ENCODE measurements around the gene SETD1B. TPM values are rescaled to one million over a fixed set of nuclear protein-coding genes. Genes with fewer than 3 reads are reported as not detected.
A peak's percentile ranks its signal among the peaks of the same experiment; 100 is the strongest.

The SETD1B gene
- polyA plus RNA-seq, 4 donors = 3.6 to 13.0 (median 6.6) TPM

DNA sequence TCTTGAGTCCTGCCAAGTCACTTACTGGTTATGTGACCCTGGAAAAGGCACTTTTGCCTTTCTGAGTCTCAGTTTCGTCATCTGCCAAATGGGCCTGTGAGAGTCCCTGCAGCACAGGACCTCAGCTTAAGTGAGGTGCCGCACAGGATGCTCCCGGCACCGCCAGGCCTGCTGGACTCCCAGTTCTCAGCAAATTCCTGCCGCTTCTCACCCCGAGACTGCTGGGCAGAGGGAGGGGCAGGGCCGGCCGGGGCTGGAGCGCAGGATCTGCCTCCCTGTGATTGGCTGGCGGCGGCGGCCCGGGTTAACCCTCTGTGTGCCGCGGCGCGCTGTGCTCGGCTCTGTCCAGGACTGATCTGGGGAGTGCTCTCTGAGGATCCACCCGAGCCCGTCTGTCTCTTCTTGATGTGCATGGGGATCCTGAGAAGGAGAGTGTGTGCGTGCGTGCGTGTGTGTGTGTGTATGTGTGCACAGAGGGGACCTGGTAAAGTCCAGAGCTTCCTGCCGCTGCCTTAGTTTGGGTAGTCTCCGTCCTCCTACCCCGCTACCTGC, 8.6 kb downstream of the SETD1B start:
- H3K4me3 ChIP-seq (ENCODE audit: low read depth in 1 of 3, low read length in 3 of 3) = peak overlapping the region; percentile 22 to 67 (median 65)
- 2 to 11% (median 7%) methylated on average over 24 to 26 of the region's 26 CpGs for WGBS, 3 donors
- peaks cover 2 to 32% (median 3%) of the 10 kb centered on the region in 3 donors for H3K4me1 ChIP-seq (ENCODE audit: control insufficient read depth in 3 of 3, insufficient read depth in 2 of 3, low read depth in 1 of 3, low read length in 2 of 3)
- DNase-seq (peak; percentile 81 to 88), FAIRE-seq (no peak)
- H3K9me3 ChIP-seq (ENCODE audit: control insufficient read depth in 2 of 2, insufficient read depth in 1 of 2, low read depth in 1 of 2, low read length in 1 of 2) = no peaks in the 10 kb centered on the region
- peak overlapping the region; percentile 3 to 81 (median 9) for H3K27ac ChIP-seq (ENCODE audit: low read depth in 1 of 3, low read length in 2 of 3)
- H3K27me3 ChIP-seq (ENCODE audit: control insufficient read depth in 3 of 3, insufficient read depth in 3 of 3, low read length in 3 of 3) = no peaks in the 10 kb centered on the region
- H3K36me3 ChIP-seq (ENCODE audit: control insufficient read depth in 3 of 3, insufficient read depth in 2 of 3, low read depth in 1 of 3, low read length in 3 of 3) = peaks cover 18 to 92% (median 29%) of the 10 kb centered on the region in 3 donors

DNA sequence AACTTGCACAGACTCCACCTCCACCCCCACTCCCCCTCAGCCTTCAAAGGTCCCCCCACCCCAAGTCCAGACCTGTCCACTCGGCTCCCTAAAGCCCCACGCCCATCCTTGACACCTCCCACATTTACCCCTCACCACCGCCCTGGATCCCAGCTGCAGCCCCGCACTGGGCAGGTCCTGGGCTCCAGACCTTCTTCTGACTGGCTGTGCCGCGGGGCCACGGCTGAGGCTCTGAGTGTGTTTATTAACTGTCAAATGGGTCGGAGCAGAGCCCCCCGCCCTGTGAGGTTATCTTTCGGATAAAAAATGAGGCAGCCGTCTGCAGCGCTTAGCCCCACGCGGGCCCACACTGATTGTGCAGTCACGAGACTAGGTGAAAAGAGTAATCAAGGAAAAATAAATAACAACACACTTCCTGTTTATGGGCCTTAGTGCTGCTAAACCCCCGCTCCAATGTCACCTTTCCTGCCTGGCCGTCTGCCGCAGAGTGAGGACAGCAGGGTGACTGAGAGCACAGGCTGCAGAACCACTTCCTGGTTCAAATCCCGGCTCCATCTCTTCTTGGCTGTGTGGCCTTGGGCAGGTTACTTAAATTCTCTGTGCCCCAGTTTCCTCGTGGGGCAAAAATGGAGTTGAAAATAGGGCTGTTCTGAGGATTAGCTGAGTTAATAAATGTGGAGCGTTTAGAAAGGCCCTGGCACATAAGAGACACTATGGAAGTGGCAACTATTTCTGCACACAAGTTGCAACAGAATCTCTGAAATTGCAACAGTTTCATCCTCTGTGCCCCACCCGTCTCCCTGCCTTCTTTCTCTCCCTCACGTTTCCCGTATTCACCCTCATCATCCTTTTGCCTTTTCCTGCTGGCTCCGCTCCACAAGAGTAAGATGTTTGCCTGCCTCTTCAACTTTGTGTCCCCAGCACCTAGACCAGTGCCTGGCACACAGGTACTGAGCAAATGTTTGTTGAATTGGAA, 9.4 kb downstream of the SETD1B start:
- FAIRE-seq (no peak), DNase-seq (peak; percentile 41)
- no peaks in the 10 kb centered on the region for H3K27me3 ChIP-seq (ENCODE audit: control insufficient read depth in 3 of 3, insufficient read depth in 3 of 3, low read length in 3 of 3)
- H3K9me3 ChIP-seq (ENCODE audit: control insufficient read depth in 2 of 2, insufficient read depth in 1 of 2, low read depth in 1 of 2, low read length in 1 of 2) = no peaks in the 10 kb centered on the region
- 24 to 42% (median 31%) methylated on average over 25 of the region's 25 CpGs for WGBS, 3 donors
- H3K4me3 ChIP-seq (ENCODE audit: low read depth in 1 of 3, low read length in 3 of 3) = peak overlapping the region in 2 of 3 donors; percentile 65 to 67
- H3K4me1 ChIP-seq (ENCODE audit: control insufficient read depth in 3 of 3, insufficient read depth in 2 of 3, low read depth in 1 of 3, low read length in 2 of 3) = peaks cover 0 to 28% (median 2%) of the 10 kb centered on the region in 3 donors
- peaks cover 23 to 92% (median 34%) of the 10 kb centered on the region in 3 donors for H3K36me3 ChIP-seq (ENCODE audit: control insufficient read depth in 3 of 3, insufficient read depth in 2 of 3, low read depth in 1 of 3, low read length in 3 of 3)
- peak overlapping the region in 2 of 3 donors; percentile 3 to 81 for H3K27ac ChIP-seq (ENCODE audit: low read depth in 1 of 3, low read length in 2 of 3)

DNA sequence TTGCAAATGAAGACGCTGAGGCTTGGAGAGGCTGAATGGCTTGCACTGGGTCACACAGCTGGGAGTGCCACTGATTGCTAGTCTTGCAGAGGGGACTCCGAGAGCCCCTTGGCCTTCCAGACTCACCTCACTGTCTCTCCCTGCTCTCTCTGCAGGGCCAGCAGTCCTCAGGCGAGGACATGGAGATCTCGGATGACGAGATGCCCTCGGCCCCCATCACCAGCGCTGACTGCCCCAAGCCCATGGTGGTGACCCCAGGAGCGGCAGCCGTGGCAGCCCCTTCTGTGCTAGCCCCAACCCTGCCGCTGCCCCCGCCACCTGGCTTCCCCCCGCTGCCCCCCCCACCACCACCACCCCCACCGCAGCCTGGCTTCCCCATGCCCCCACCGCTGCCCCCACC, 10.1 kb downstream of the SETD1B start:
- peaks cover 24 to 92% (median 34%) of the 10 kb centered on the region in 3 donors for H3K36me3 ChIP-seq (ENCODE audit: control insufficient read depth in 3 of 3, insufficient read depth in 2 of 3, low read depth in 1 of 3, low read length in 3 of 3)
- no peak for DNase-seq
- 94 to 98% (median 94%) methylated on average over 7 to 14 of the region's 14 CpGs for WGBS, 3 donors

DNA sequence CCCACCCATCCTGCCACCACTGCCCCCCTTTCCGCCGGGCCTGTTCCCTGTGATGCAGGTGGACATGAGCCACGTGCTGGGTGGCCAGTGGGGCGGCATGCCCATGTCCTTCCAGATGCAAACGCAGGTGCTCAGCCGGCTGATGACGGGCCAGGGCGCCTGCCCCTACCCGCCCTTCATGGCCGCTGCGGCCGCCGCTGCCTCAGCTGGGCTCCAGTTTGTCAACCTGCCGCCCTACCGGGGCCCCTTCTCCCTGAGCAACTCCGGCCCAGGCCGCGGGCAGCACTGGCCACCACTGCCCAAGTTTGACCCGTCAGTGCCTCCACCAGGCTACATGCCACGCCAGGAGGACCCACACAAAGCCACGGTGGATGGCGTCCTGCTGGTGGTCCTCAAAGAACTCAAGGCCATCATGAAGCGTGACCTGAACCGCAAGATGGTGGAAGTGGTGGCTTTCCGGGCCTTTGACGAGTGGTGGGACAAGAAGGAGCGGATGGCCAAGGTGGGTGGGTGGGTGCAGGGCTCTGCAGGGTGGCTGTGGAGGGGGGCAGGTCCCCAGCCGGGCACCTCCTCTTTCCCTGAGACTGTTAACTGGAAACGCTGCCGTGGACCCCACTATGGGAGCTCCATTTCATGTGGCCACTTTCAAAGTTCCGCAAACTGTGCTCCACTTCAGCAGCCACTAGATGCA, 10.8 kb downstream of the SETD1B start:
- H3K4me3 ChIP-seq (ENCODE audit: low read depth in 1 of 3, low read length in 3 of 3) = no peak overlapping the region
- H3K9me3 ChIP-seq (ENCODE audit: control insufficient read depth in 2 of 2, insufficient read depth in 1 of 2, low read depth in 1 of 2, low read length in 1 of 2) = no peaks in the 10 kb centered on the region
- H3K27ac ChIP-seq (ENCODE audit: low read depth in 1 of 3, low read length in 2 of 3) = no peak overlapping the region
- WGBS, 3 donors = 93 to 95% (median 94%) methylated on average over 17 to 31 of the region's 31 CpGs
- H3K4me1 ChIP-seq (ENCODE audit: control insufficient read depth in 3 of 3, insufficient read depth in 2 of 3, low read depth in 1 of 3, low read length in 2 of 3) = peaks cover 0 to 28% (median 2%) of the 10 kb centered on the region in 3 donors
- no peaks in the 10 kb centered on the region for H3K27me3 ChIP-seq (ENCODE audit: control insufficient read depth in 3 of 3, insufficient read depth in 3 of 3, low read length in 3 of 3)
- no peak for FAIRE-seq
- H3K36me3 ChIP-seq (ENCODE audit: control insufficient read depth in 3 of 3, insufficient read depth in 2 of 3, low read depth in 1 of 3, low read length in 3 of 3) = peaks cover 27 to 93% (median 38%) of the 10 kb centered on the region in 3 donors
- no peak for DNase-seq

More for the DNA sequence above, 10.1 kb downstream of the SETD1B start:
- Histone ChIP-seq H3K4me3 (ENCODE audit: low read depth in 1 of 3, low read length in 3 of 3) (no peak overlapping the region), H3K9me3 (ENCODE audit: control insufficient read depth in 2 of 2, insufficient read depth in 1 of 2, low read depth in 1 of 2, low read length in 1 of 2) (no peaks in the 10 kb centered on the region), H3K27ac (ENCODE audit: low read depth in 1 of 3, low read length in 2 of 3) (no peak overlapping the region), H3K4me1 (ENCODE audit: control insufficient read depth in 3 of 3, insufficient read depth in 2 of 3, low read depth in 1 of 3, low read length in 2 of 3) (peaks cover 0 to 28% (median 2%) of the 10 kb centered on the region in 3 donors), H3K27me3 (ENCODE audit: control insufficient read depth in 3 of 3, insufficient read depth in 3 of 3, low read length in 3 of 3) (no peaks in the 10 kb centered on the region)
- no peak for FAIRE-seq

DNA sequence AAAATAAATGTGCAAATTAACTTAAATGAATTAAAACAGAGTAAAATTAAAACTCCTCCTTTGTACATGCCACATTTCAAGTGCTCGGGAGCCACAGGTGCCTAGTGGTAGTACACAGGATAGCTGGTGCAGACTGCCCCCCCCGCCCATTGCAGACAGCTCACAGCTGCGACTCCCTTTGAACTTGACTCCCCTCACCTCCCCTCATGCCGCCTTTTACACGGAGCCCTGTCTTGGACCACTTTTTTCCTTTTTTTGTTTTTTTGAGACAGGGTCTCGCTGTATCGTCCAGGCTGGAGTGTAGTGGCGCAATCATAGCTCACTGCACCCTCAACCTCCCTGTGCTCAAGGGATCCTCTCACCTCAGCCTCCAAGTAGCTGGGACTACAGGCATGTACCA, 11.5 kb downstream of the SETD1B start:
- no peak for DNase-seq
- peaks cover 27 to 93% (median 38%) of the 10 kb centered on the region in 3 donors for H3K36me3 ChIP-seq (ENCODE audit: control insufficient read depth in 3 of 3, insufficient read depth in 2 of 3, low read depth in 1 of 3, low read length in 3 of 3)

DNA sequence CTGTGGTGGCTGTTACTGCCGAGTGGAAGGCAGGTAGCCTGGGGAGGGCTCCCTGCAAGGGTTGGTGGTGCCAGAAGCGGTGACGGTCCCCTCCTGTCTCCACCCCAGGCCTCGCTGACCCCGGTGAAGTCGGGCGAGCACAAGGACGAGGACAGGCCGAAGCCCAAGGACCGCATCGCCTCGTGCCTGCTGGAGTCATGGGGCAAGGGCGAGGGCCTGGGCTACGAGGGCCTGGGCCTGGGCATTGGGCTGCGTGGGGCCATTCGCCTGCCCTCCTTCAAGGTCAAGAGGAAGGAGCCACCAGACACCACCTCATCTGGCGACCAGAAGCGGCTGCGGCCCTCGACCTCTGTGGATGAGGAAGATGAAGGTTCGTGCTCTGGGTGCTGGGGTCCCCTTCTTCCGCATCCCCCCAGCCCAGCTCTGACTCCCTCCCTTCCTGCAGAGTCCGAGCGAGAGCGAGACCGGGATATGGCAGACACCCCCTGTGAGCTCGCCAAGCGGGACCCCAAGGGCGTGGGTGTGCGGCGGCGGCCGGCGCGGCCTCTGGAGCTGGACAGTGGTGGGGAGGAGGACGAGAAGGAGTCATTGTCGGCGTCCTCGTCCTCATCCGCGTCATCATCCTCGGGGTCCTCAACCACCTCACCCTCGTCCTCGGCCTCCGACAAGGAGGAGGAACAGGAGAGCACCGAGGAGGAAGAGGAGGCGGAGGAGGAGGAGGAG, 13.3 kb downstream of the SETD1B start:
- Histone ChIP-seq H3K36me3 (ENCODE audit: control insufficient read depth in 3 of 3, insufficient read depth in 2 of 3, low read depth in 1 of 3, low read length in 3 of 3) (peaks cover 25 to 93% (median 37%) of the 10 kb centered on the region in 3 donors), H3K27me3 (ENCODE audit: control insufficient read depth in 3 of 3, insufficient read depth in 3 of 3, low read length in 3 of 3) (no peaks in the 10 kb centered on the region), H3K4me3 (ENCODE audit: low read depth in 1 of 3, low read length in 3 of 3) (no peak overlapping the region), H3K4me1 (ENCODE audit: control insufficient read depth in 3 of 3, insufficient read depth in 2 of 3, low read depth in 1 of 3, low read length in 2 of 3) (peaks cover 0 to 13% (median 0%) of the 10 kb centered on the region in 3 donors), H3K9me3 (ENCODE audit: control insufficient read depth in 2 of 2, insufficient read depth in 1 of 2, low read depth in 1 of 2, low read length in 1 of 2) (no peaks in the 10 kb centered on the region), H3K27ac (ENCODE audit: low read depth in 1 of 3, low read length in 2 of 3) (no peak overlapping the region)
- FAIRE-seq (no peak), DNase-seq (no peak)
- 96 to 97% (median 96%) methylated on average over 30 to 47 of the region's 47 CpGs for whole genome bisulfite sequencing, 3 donors

More for the DNA sequence above, 11.5 kb downstream of the SETD1B start:
- Histone ChIP-seq H3K4me3 (ENCODE audit: low read depth in 1 of 3, low read length in 3 of 3) (no peak overlapping the region), H3K4me1 (ENCODE audit: control insufficient read depth in 3 of 3, insufficient read depth in 2 of 3, low read depth in 1 of 3, low read length in 2 of 3) (peaks cover 0 to 28% (median 2%) of the 10 kb centered on the region in 3 donors), H3K27ac (ENCODE audit: low read depth in 1 of 3, low read length in 2 of 3) (no peak overlapping the region), H3K27me3 (ENCODE audit: control insufficient read depth in 3 of 3, insufficient read depth in 3 of 3, low read length in 3 of 3) (no peaks in the 10 kb centered on the region), H3K9me3 (ENCODE audit: control insufficient read depth in 2 of 2, insufficient read depth in 1 of 2, low read depth in 1 of 2, low read length in 1 of 2) (no peaks in the 10 kb centered on the region)
- FAIRE-seq = no peak
- 91 to 94% (median 93%) methylated on average over 8 of the region's 8 CpGs for WGBS, 3 donors

DNA sequence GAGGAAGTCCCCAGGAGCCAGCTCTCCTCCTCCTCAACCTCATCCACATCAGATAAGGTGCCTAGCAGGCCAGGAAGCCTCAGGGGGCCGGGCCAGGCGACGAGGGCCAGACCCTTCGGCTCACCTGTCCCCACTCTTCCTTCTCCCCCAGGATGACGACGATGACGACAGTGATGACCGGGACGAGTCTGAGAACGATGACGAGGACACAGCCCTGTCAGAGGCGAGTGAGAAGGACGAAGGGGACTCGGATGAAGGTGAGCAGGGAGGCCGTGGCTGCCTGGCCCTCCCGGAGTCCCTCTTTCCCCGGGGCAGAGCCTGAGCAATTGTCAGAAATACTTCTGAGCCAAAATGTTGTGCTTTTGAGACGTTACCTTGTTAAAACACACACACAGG, 13.8 kb downstream of the SETD1B start:
- no peak for FAIRE-seq
- WGBS, 3 donors = 93 to 97% (median 95%) methylated on average over 16 to 18 of the region's 18 CpGs
- H3K4me3 ChIP-seq (ENCODE audit: low read depth in 1 of 3, low read length in 3 of 3) = no peak overlapping the region
- no peak overlapping the region for H3K27ac ChIP-seq (ENCODE audit: low read depth in 1 of 3, low read length in 2 of 3)
- peaks cover 27 to 96% (median 43%) of the 10 kb centered on the region in 3 donors for H3K36me3 ChIP-seq (ENCODE audit: control insufficient read depth in 3 of 3, insufficient read depth in 2 of 3, low read depth in 1 of 3, low read length in 3 of 3)
- no peaks in the 10 kb centered on the region for H3K27me3 ChIP-seq (ENCODE audit: control insufficient read depth in 3 of 3, insufficient read depth in 3 of 3, low read length in 3 of 3)
- no peak for DNase-seq
- peaks cover 0 to 10% (median 0%) of the 10 kb centered on the region in 3 donors for H3K4me1 ChIP-seq (ENCODE audit: control insufficient read depth in 3 of 3, insufficient read depth in 2 of 3, low read depth in 1 of 3, low read length in 2 of 3)
- H3K9me3 ChIP-seq (ENCODE audit: control insufficient read depth in 2 of 2, insufficient read depth in 1 of 2, low read depth in 1 of 2, low read length in 1 of 2) = no peaks in the 10 kb centered on the region

All from small intestine (tissue), 7 donors.